Fibroblast of lung (primary cell): ENCODE results near the gene TRAF3.

Source experiments
- EZH2 ChIP-seq: IDR thresholded peaks from 2 replicates; pipeline ENCODE4 v1.5.1; 2012; ENCODE audit warnings: low read length, control low read depth, mild to moderate bottlenecking; ENCODE audit errors: missing control alignments
- TF ChIP-seq, protein P1 (sequence below), 2 donors: IDR thresholded peaks in 1 of 2; conservative IDR thresholded peaks in 1 of 2; 1 replicate in 1 of 2; 2 replicates in 1 of 2; pipeline ENCODE4 v1.5.1; 2011 to 2012; ENCODE audit warnings: low read length in 2 of 2, control low read depth in 1 of 2, inconsistent platforms in 1 of 2, low read depth in 1 of 2, mild to moderate bottlenecking in 1 of 2

DNA sequence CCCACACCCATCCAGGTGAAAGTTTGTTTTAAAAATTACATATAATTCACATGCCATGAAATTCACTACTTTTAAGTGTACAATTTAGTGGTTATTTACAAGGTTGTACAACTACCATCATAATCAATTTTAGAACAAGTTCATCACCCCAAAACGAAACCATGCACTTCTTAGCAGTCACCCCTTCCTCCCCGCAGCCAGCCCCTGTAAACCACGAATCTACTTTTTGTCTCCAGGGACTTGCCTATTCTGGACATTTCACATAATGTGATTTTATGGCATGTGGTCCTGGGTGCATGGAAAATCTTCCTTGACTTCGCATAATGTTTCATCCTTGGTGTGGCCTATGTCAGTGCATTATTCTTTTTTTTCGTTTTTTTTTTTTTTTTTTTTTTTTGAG, 19.2 kb upstream of the TRAF3 start:
- TF ChIP-seq, protein P1, sequence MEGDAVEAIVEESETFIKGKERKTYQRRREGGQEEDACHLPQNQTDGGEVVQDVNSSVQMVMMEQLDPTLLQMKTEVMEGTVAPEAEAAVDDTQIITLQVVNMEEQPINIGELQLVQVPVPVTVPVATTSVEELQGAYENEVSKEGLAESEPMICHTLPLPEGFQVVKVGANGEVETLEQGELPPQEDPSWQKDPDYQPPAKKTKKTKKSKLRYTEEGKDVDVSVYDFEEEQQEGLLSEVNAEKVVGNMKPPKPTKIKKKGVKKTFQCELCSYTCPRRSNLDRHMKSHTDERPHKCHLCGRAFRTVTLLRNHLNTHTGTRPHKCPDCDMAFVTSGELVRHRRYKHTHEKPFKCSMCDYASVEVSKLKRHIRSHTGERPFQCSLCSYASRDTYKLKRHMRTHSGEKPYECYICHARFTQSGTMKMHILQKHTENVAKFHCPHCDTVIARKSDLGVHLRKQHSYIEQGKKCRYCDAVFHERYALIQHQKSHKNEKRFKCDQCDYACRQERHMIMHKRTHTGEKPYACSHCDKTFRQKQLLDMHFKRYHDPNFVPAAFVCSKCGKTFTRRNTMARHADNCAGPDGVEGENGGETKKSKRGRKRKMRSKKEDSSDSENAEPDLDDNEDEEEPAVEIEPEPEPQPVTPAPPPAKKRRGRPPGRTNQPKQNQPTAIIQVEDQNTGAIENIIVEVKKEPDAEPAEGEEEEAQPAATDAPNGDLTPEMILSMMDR (conservative IDR thresholded peaks at IDR 0.05 in 1 of 2, IDR thresholded peaks at IDR 0.05 in 1 of 2; ENCODE audit: low read depth in 1 of 2, low read length in 2 of 2): no peak
- no peak for TF ChIP-seq EZH2
